GM12874 (cell line): ENCODE results near the gene BEX1.

ENCODE experiments used
- CTCF ChIP-seq: IDR thresholded peaks from 2 replicates; pipeline ENCODE4 v1.5.1; 2011; ENCODE audit warnings: low read depth, mild to moderate bottlenecking, control low read depth, low read length, moderate library complexity; ENCODE audit not compliant: insufficient read depth

BEX1 gene

GRCh38 chrX:103081051-103081450 lies 17.1 kb upstream of the BEX1 start:
- TF ChIP-seq CTCF = no peak

- TF ChIP-seq CTCF = no peak
Observed at GRCh38 chrX:103073467-103073866, 9.5 kb upstream of the BEX1 start.

- no peak for TF ChIP-seq CTCF
Observed at GRCh38 chrX:103066606-103067005, 2.6 kb upstream of the BEX1 start.

GRCh38 chrX:103063191-103063845 lies 653 bp downstream of the BEX1 start:
- no peak for TF ChIP-seq CTCF

- TF ChIP-seq CTCF = no peak
Observed at GRCh38 chrX:103061486-103061885, 2.5 kb downstream of the BEX1 start.

- TF ChIP-seq CTCF = no peak
Observed at GRCh38 chrX:103056902-103057301, 7.1 kb downstream of the BEX1 start.

GRCh38 chrX:103052625-103053024 lies 11.3 kb downstream of the BEX1 start:
- no peak for TF ChIP-seq CTCF
